HG02623 (cell line): ENCODE results near the gene ASB3.
A peak's percentile ranks its signal among the peaks of the same experiment; 100 is the strongest.
"Not testable (repeated sequence)": the region's sequence is repeated elsewhere in the genome, so short reads cannot be mapped to it uniquely, and the experiment has no call there.

ENCODE experiments used
- ATAC-seq: cut with Tn5 transposase; IDR thresholded peaks from one replicate; pipeline ENCODE4 v1.9.1; 2021; ENCODE audit warnings: moderate library complexity; ENCODE audit not compliant: unreplicated experiment

The ASB3 gene

GRCh38 chr2:53787614-53788289 is 999 bp upstream of the ASB3 start:
- no peak for ATAC-seq

GRCh38 chr2:53786352-53786704 is 425 bp downstream of the ASB3 start:
- no peak for ATAC-seq

GRCh38 chr2:53785366-53785765 is 1.4 kb downstream of the ASB3 start:
- no peak for ATAC-seq

DNA sequence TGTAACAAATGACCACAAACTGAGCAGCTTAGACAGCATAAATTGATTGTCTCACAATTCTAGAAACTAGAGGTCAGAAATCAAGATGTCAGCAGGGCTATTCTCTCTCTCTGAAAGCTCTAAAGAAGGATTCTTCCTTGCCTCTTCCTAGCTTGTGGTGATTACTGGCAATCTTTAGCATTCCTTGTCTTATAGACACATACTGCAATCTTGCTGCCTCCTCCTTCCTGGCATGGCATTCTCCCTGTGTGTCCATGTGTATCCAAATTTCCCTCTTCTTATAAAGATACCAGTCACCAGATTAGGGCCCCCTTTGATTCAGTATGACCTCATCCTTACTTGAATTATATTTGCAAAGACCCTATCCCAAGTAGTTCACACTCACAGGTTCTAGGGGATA is 2.3 kb downstream of the ASB3 start:
- ATAC-seq, result no peak

GRCh38 chr2:53782676-53783075 is 4.1 kb downstream of the ASB3 start:
- no peak for ATAC-seq

GRCh38 chr2:53780056-53780455 is 6.7 kb downstream of the ASB3 start:
- no peak for ATAC-seq

DNA sequence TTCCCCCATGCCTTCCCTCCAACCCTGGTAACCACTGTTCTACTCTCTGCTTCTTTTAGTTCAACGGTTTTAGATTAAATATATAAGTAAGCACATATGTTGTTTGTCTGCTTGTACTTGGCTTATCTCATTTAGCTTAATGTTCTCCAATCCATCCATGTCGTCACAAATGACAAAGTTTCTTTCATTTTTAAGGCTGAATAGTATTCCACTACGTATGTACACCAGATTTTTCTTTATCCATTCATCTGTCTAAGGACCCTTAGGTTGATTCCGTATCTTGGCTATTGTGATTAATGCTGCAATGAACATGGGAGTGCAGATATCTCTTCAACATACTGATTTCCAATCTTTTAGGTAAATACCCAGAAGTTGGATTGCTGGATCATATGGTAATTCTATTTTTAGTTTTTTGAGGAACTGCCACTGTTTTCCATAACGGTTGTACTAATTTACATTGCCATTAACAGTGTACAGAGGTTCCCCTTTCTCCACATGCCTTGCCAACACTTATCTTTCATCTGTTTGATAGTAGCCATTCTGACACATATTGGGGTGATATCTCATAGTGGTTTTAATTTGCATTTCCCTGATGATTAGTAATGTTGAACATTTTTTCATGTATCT is 8.1 kb downstream of the ASB3 start:
- no peak for ATAC-seq

- ATAC-seq, result no peak
Measured at GRCh38 chr2:53777134-53777533, 9.6 kb downstream of the ASB3 start.

- ATAC-seq, result no peak
Measured at GRCh38 chr2:53770264-53770663, 16.5 kb downstream of the ASB3 start.

- no peak for ATAC-seq
Measured at GRCh38 chr2:53769318-53769945, 17.3 kb downstream of the ASB3 start.

DNA sequence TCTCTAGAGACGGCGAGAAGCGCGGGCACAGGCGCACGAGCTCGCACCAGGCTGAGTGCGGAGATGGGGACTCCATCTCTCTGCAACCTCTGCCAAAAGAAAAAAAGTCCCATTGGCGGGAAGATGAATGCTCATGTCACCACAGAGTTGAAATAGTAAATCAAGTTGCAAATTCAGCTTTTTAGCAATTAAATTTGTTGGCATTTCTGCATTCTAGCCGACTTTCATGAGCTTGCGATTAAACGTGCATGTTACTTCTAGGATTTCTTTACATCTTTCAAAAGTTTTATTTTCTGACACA is 18.6 kb downstream of the ASB3 start:
- peak; percentile 45 for ATAC-seq

GRCh38 chr2:53767405-53768241 is 19.1 kb downstream of the ASB3 start, which contains the start of gene CHAC2:
TSS of gene CHAC2 (plus strand) at chr2:53767804. CDS start at chr2:53767887, 83 bp downstream.
- peak; percentile 92 for ATAC-seq

GRCh38 chr2:53765767-53766166 is 21.0 kb downstream of the ASB3 start:
- ATAC-seq, result no peak

- ATAC-seq, result not testable (repeated sequence)
Measured at GRCh38 chr2:53757206-53757605, 29.5 kb downstream of the ASB3 start.

DNA sequence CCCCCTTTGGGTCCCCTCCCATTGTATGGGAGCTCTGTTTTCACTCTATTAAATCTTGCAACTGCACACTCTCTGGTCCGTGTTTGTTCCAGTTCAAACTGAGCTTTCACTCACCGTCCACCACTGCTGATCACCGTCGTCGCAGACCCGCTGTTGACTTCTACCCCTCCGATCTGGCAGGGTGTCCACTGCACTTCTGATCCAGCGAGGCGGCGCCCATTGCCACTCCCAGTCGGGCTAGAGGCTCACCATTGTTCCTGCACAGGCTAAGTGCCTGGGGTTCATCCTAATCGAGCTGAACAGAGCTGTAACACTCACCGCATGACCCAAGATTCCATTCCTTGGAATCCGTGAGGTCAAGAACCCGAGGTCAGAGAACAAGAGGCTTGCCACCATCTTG is 30.1 kb downstream of the ASB3 start:
- no peak for ATAC-seq

GRCh38 chr2:53755121-53755520 is 31.6 kb downstream of the ASB3 start:
- no peak for ATAC-seq

- no peak for ATAC-seq
Measured at GRCh38 chr2:53753041-53753440, 33.7 kb downstream of the ASB3 start.

GRCh38 chr2:53752385-53752784 is 34.4 kb downstream of the ASB3 start:
- no peak for ATAC-seq

DNA sequence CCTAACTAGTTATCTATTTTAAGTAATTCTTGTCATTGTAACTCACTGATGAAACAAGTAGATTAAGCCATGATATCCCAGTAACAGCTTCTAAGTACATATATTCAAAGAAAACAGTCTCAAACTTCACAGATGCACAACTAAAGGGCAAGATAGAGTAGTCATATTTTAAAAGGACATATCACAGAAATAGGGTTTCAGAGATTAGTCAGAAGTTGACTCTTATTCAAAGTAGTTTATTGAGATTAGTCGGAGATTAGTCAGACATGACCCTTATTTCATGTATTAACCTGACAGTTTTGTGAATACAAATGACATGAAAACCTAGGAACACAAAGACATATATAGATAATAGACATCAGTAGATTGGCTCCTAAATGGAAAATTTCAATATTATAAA is 35.0 kb downstream of the ASB3 start:
- ATAC-seq, result peak; percentile 89

DNA sequence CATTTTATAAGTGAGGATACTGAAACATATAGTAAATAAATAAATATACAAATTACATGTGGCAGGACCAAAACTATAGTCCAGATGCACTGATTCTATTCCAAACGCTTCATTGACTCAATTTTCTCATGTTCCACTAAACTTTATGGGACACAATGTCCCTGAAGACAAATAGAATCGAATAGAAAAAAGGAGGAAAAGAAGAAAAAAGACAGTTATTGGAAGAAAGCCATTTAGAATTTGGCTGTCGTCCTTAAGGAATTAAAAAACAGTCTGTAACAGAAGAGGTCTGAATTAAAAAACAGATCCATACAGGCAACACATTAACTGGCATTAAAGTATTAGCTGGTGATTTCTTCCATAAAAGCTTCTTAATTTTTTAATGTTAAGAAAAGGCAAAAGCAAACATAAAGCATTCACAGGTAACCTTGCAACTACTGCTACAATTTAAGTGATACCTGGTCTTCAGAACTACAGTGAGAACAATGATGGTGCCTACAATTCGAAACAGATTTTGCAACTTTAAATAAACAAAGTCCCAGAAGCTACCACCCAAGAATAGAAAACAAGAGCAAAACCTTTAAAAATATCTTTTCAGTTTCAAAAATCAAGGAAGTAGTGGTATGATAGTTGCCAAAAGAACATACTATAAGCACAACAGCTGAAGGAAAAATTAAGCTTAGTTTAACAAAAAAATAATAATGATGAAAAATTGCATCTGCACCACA is 36.5 kb downstream of the ASB3 start:
- no peak for ATAC-seq
